Fibroblast of mammary gland (primary cell): ENCODE data around the gene LRIG3.

ENCODE experiments used
- DNase-seq: peaks from one replicate; pipeline ENCODE4 v3.0.0-alpha.2; 2010; ENCODE audit warnings: low read depth
- H3K4me3 ChIP-seq: 2 replicates; pipeline ENCODE4 v1.5.1; 2011; ENCODE audit warnings: low read depth, mild to moderate bottlenecking, low read length, moderate library complexity; ENCODE audit not compliant: control insufficient read depth
- CTCF ChIP-seq: conservative IDR thresholded peaks from 2 replicates; pipeline ENCODE4 v1.5.1; 2011; ENCODE audit warnings: low read depth, low read length, inconsistent platforms; ENCODE audit not compliant: control insufficient read depth, insufficient read depth

Gene LRIG3

GRCh38 chr12:58943079-58943478 lies 22.8 kb upstream of the LRIG3 start:
- no peak overlapping the region for H3K4me3 ChIP-seq
- no peak for DNase-seq

GRCh38 chr12:58942345-58942744 lies 22.0 kb upstream of the LRIG3 start:
- no peak for TF ChIP-seq CTCF
- H3K4me3 ChIP-seq = no peak overlapping the region
- no peak for DNase-seq

More at GRCh38 chr12:58943079-58943478, 22.8 kb upstream of the LRIG3 start:
- TF ChIP-seq CTCF = no peak

GRCh38 chr12:58939399-58940100 lies 19.2 kb upstream of the LRIG3 start:
- H3K4me3 ChIP-seq = no peak overlapping the region
- no peak for TF ChIP-seq CTCF
- DNase-seq = no peak

- DNase-seq = no peak
- no peak for TF ChIP-seq CTCF
- H3K4me3 ChIP-seq = no peak overlapping the region
Observed at GRCh38 chr12:58938440-58938839, 18.1 kb upstream of the LRIG3 start.

GRCh38 chr12:58934528-58934927 lies 14.2 kb upstream of the LRIG3 start:
- TF ChIP-seq CTCF = no peak
- H3K4me3 ChIP-seq = no peak overlapping the region
- DNase-seq = no peak

GRCh38 chr12:58932806-58933681 lies 12.7 kb upstream of the LRIG3 start:
- TF ChIP-seq CTCF = no peak
- H3K4me3 ChIP-seq = no peak overlapping the region
- DNase-seq = no peak
